ENCODE data around the gene GRIN2C. TPM values are rescaled to one million over a fixed set of nuclear protein-coding genes. Genes with fewer than 3 reads are reported as not detected.
A peak's percentile ranks its signal among the peaks of the same experiment; 100 is the strongest.

The GRIN2C gene
- total and polyA plus RNA-seq, 9 of the 15 experiments (the other 6 are each of a cell fraction or from before 2014, with no cell fraction given): under 0.01 to 0.33 (median 0.10) TPM; not detected in 2

DNA sequence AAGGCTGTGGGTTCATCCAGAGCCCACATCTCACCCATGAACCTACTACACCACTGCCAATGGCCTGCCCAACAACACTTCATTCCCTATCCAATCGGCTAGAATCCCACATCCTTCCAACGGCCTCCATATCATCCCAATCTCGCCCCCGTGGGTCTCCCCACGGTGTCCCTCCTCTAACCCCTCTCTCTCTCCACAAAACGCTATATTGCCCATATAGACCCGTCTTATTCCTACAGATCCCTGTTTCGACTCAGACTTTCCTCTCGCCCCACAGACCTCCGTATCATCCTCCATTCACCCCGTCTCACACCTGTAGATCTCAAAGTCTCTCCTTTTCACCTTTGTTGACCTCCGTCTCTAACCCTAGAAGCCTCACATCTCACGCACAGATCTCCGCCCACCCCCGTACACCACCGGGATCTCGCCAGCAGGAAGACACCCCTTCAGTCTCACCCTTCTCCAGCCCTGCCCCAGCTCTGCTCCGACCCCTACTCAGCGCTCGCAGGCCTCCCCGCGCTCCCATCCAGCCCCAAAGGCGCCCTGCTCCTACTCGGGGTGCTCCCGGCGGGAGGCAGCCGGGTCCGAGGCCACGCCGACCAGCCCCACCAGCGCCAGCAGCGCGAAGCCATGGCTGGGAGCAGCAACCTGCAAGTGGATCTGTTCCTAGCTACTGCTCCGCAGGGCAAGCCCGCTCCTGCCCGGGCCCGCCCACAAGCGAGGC is 12.8 kb upstream of the GRIN2C start, which contains the start of gene FDXR (continued):
- TF ChIP-seq NRF1 (conservative IDR thresholded peaks at IDR 0.05 in 1 of 2, IDR thresholded peaks at IDR 0.05 in 1 of 2) (peak; percentile 48 to 57; a peak in 3 of 4 replicates), ZNF217 (CRISPR knock-in tag; IDR thresholded peaks at IDR 0.05) (no peak), JUND (IDR thresholded peaks at IDR 0.05; ENCODE audit: borderline replicate concordance, low read depth, low read length) (no peak), JUND (tag; IDR thresholded peaks at IDR 0.05; ENCODE audit: borderline replicate concordance, low read depth, low read length) (no peak), NCOA1 (IDR thresholded peaks at IDR 0.05; ENCODE audit: low read depth) (0 out of 2 replicates have a peak, but pooled peaks have one; percentile 39), KLF16 (IDR thresholded peaks at IDR 0.05) (no peak), ZFX (CRISPR knock-in tag; IDR thresholded peaks at IDR 0.05) (peak; percentile 41; the same call in 1 of the 2 replicates), ZBED1 (IDR thresholded peaks at IDR 0.05) (no peak), PHF20 (IDR thresholded peaks at IDR 0.05; ENCODE audit: partially characterized antibody) (peak; percentile 22), ZNF707 (CRISPR knock-in tag; conservative IDR thresholded peaks at IDR 0.05) (no peak), TAF1 (IDR thresholded peaks at IDR 0.05; ENCODE audit: control insufficient read depth, extremely low read depth, insufficient read depth, low read length, severe bottlenecking) (peak; percentile 81), MYNN (IDR thresholded peaks at IDR 0.05) (no peak), MYNN (CRISPR knock-in tag; IDR thresholded peaks at IDR 0.05) (no peak), SP2 (IDR thresholded peaks at IDR 0.05; ENCODE audit: extremely low read depth, low read depth, low read length, poor library complexity, severe bottlenecking) (no peak), ZNF431 (CRISPR knock-in tag; IDR thresholded peaks at IDR 0.05) (no peak; the same call in 1 of the 2 replicates), POLR2A (conservative IDR thresholded peaks at IDR 0.05) (peak; percentile 56), RAD21 (CRISPR knock-in tag; conservative IDR thresholded peaks at IDR 0.05 in 1 of 2, IDR thresholded peaks at IDR 0.05 in 1 of 2) (0 out of 4 replicates have a peak, but pooled peaks of 1 of the 2 experiments have one; percentile 4), GTF2F1 (IDR thresholded peaks at IDR 0.05; ENCODE audit: low read depth, low read length) (peak; percentile 73; the same call in 1 of the 2 replicates), SAP30 (IDR thresholded peaks at IDR 0.05; ENCODE audit: borderline replicate concordance, insufficient read depth, low read depth, low read length, poor library complexity, severe bottlenecking) (peak; percentile 70), L3MBTL2 (IDR thresholded peaks at IDR 0.05) (no peak), SMARCA4 (IDR thresholded peaks at IDR 0.05) (0 out of 2 replicates have a peak, but pooled peaks have one; percentile 22), RFX5 (IDR thresholded peaks at IDR 0.05; ENCODE audit: low read depth, low read length) (no peak)
- TF ChIP-seq, protein P1, sequence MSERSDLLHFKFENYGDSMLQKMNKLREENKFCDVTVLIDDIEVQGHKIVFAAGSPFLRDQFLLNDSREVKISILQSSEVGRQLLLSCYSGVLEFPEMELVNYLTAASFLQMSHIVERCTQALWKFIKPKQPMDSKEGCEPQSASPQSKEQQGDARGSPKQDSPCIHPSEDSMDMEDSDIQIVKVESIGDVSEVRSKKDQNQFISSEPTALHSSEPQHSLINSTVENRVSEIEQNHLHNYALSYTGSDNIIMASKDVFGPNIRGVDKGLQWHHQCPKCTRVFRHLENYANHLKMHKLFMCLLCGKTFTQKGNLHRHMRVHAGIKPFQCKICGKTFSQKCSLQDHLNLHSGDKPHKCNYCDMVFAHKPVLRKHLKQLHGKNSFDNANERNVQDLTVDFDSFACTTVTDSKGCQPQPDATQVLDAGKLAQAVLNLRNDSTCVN (CRISPR knock-in tag; IDR thresholded peaks at IDR 0.05): peak; percentile 69; the same call in 1 of the 2 replicates
- TF ChIP-seq, protein P2, sequence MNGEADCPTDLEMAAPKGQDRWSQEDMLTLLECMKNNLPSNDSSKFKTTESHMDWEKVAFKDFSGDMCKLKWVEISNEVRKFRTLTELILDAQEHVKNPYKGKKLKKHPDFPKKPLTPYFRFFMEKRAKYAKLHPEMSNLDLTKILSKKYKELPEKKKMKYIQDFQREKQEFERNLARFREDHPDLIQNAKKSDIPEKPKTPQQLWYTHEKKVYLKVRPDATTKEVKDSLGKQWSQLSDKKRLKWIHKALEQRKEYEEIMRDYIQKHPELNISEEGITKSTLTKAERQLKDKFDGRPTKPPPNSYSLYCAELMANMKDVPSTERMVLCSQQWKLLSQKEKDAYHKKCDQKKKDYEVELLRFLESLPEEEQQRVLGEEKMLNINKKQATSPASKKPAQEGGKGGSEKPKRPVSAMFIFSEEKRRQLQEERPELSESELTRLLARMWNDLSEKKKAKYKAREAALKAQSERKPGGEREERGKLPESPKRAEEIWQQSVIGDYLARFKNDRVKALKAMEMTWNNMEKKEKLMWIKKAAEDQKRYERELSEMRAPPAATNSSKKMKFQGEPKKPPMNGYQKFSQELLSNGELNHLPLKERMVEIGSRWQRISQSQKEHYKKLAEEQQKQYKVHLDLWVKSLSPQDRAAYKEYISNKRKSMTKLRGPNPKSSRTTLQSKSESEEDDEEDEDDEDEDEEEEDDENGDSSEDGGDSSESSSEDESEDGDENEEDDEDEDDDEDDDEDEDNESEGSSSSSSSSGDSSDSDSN (IDR thresholded peaks at IDR 0.05; ENCODE audit: borderline replicate concordance in 1 of 2, low read depth in 2 of 2, low read length in 2 of 2): 0 out of 4 replicates have a peak, but pooled peaks of 1 of the 2 experiments have one; percentile 60
- TF ChIP-seq, protein P3, sequence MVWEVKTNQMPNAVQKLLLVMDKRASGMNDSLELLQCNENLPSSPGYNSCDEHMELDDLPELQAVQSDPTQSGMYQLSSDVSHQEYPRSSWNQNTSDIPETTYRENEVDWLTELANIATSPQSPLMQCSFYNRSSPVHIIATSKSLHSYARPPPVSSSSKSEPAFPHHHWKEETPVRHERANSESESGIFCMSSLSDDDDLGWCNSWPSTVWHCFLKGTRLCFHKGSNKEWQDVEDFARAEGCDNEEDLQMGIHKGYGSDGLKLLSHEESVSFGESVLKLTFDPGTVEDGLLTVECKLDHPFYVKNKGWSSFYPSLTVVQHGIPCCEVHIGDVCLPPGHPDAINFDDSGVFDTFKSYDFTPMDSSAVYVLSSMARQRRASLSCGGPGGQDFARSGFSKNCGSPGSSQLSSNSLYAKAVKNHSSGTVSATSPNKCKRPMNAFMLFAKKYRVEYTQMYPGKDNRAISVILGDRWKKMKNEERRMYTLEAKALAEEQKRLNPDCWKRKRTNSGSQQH (CRISPR knock-in tag; IDR thresholded peaks at IDR 0.05): 0 out of 2 replicates have a peak, but pooled peaks have one; percentile 7

Data from K562 (cell line).